Lower leg skin (tissue), 3 donors: ENCODE measurements around the gene SPATS1.

ENCODE experiments used
- CTCF ChIP-seq, 3 donors: fragments of 450-650 bp; IDR thresholded peaks; one replicate each; pipeline ENCODE4 v1.5.1; 2016; ENCODE audit warnings: antibody characterized with exemption in 3 of 3, mild to moderate bottlenecking in 3 of 3, moderate library complexity in 2 of 3
- POLR2A ChIP-seq, 2 donors: fragments of 450-650 bp; IDR thresholded peaks; one replicate each; pipeline ENCODE4 v1.6.1; 2016 to 2017; ENCODE audit warnings: antibody characterized with exemption in 2 of 2, mild to moderate bottlenecking in 1 of 2, moderate library complexity in 1 of 2

DNA sequence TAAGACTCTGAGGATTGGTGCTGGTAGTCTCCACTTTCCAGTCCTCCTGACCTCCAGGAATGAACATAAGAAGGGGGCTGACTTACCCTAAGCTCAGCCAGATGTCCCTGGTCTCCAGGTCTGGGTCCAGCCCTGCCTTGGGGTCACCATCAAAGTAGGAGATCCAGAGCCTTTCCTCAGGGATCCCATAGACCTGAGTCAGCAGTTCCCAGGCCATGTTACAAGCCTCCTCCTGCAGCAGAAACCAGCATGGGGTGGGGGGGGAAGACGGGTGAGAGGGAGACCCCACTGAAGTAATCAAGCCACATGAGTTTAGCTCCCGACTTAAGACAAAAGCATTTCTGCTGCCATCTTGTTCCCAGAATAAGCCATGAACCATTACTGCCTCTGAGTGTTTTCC lies 31.1 kb upstream of the SPATS1 start:
- no peak for TF ChIP-seq CTCF (IDR thresholded peaks at IDR 0.05)
- TF ChIP-seq POLR2A (IDR thresholded peaks at IDR 0.05) = no peak
